Neural cell (in vitro differentiated cells): ENCODE measurements around the gene ARHGAP24.

ENCODE experiments used
- CTCF ChIP-seq: fragments of 450-650 bp; IDR thresholded peaks from 2 replicates; pipeline ENCODE4 v1.5.1; 2014; ENCODE audit warnings: antibody characterized with exemption, mild to moderate bottlenecking, moderate library complexity; ENCODE audit not compliant: poor library complexity, severe bottlenecking
- EP300 ChIP-seq: fragments of 450-650 bp; conservative IDR thresholded peaks from 2 replicates; pipeline ENCODE4 v1.6.1; 2014; ENCODE audit warnings: antibody characterized with exemption, mild to moderate bottlenecking, moderate library complexity; ENCODE audit not compliant: poor library complexity, severe bottlenecking
- EZH2 ChIP-seq: fragments of 200-600, 300-800 bp; shearing (Covaris generic), sonication (generic); IDR thresholded peaks from 2 replicates; pipeline ENCODE4 v1.6.1; 2014; ENCODE audit warnings: antibody characterized with exemption, low read length, borderline replicate concordance, mild to moderate bottlenecking; ENCODE audit not compliant: insufficient read depth, poor library complexity, severe bottlenecking
- POLR2AphosphoS5 ChIP-seq: IDR thresholded peaks from 2 replicates; pipeline ENCODE4 v1.6.1; 2012
- RAD21 ChIP-seq: fragments of 450-650 bp; conservative IDR thresholded peaks from 2 replicates; pipeline ENCODE4 v1.6.1; 2014; ENCODE audit warnings: antibody characterized with exemption, mild to moderate bottlenecking, moderate library complexity
- REST ChIP-seq: IDR thresholded peaks from 2 replicates; pipeline ENCODE4 v1.6.1; 2012; ENCODE audit warnings: borderline replicate concordance

- TF ChIP-seq REST (no peak), CTCF (no peak), EZH2 (no peak), EP300 (no peak), POLR2AphosphoS5 (no peak), RAD21 (no peak)
These were observed 573.5 kb downstream of the ARHGAP24 start for GRCh38 chr4:86048426-86048825.
